DMS79 (cell line): ENCODE data around the gene FOXP1.

Source experiments
- DNase-seq: peaks from one replicate; lab custom pipeline; 2025; lab: John Stamatoyannopoulos, UW

Gene FOXP1

DNA sequence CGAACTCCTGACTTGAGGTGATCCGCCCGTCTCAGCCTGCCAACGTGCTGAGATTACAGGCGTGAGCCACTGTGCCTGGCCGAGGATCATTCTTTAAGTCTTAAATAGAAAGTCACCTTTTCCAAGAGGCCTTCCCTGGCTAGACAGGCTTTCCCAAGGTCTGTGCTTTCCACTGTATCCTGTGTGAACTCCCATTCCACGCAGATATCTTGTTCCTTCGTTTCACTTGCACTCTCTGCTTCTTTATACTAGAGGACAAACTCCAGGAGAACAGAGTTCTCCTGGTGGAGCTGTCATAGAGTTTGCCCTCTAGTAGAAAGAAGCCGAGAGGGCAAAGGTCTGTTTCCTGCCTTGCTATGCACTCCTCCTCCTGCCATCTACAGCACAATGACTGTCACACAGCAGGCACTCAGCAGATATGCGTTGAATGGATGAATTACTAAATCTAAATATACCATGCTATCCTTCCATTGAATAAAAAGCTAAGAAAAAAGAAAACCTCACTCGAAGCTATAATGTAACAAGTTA is 211.2 kb downstream of the FOXP1 start:
- no peak for DNase-seq

DNA sequence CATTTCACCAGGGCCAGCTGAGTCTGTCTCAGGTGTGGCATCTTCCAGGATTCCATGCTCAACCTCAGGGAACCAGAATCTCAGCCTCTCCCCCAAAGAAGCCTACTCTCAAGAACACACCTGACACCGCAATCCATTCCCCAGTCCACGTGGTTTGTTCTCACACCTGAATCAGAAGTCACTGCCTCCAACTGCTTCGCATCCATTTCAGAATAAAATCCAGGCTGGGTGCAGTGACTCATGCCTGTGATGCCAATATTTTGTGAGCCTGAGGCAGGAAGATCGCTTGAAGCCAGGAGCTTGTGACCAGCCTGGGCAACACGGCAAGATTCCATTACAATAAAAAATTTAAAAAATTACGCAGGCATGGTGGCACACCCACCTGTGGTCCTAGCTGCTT is 212.2 kb downstream of the FOXP1 start:
- DNase-seq: no peak

DNA sequence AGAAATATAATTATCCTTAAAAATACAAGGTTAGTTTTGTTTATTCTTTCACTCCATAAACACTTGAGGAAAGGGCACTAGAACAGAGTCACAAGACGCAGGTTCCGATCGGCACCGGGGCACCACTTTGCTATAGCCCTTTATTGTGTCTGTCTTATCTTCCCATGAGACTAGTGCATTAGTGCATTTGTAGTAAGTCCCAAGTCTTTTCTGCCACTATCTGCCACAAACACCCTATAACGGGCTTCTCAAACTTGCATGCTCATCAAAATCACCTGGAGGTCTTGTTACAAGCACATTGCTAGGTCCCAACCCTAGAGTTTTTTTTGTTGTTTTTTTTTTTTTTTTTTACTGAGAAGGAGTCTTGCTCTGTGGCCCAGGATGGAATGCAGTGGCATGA is 213.1 kb downstream of the FOXP1 start:
- DNase-seq: no peak

DNA sequence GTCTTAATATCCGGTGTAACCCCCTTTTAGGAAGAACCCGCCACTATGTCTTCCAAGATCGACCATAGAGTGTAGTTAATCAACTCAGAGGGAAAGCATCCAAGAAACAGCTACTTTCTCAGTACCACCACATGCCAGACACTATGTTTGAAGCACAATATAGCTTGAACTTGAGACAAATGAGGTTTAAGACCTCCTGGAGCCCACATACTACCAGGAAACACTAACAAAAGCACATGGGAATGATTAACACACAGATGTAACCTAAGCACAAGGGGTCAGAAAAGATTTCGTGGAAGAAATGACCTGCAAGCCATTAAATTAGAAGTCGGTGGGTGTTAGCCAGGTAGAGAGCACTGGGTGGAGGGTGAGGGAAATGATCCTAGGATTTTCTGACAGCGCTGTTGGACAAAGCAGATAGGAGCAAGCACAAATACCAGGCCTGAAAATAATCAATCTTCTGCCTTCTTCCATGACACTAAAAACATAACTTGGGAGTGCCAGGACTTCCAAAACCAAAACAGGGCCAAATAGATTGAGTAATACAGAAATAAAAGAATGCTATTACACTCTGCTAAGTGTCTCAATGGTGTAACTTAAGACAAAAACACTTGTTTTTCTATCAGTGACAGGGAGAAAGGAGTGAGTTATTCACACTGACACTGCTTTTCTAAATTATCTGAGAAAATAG is 213.7 kb downstream of the FOXP1 start:
- no peak for DNase-seq

- no peak for DNase-seq
These were observed 216.4 kb downstream of the FOXP1 start for GRCh38 chr3:71366988-71367604.

GRCh38 chr3:71361334-71361890 is 222.1 kb downstream of the FOXP1 start:
- no peak for DNase-seq

DNA sequence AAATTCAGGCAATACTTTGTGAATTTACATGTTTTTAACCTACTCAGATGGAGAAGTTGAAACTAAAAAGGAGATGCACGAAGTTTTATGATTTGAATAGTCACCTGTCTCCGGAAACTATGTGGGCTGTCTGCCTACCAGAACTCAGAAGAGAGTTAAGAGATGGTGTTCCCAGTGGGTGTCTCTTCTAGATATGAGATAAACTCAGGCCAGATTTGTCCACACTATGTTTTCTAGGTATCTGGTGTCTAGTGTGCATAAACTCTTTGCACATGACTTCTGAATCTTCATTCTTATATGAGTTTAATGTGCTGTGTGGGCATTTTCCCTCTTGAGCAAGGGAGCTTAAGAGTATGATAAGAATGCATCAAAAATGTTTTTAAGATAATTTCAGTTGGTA is 222.8 kb downstream of the FOXP1 start:
- DNase-seq: no peak

GRCh38 chr3:71360180-71360579 is 223.3 kb downstream of the FOXP1 start:
- no peak for DNase-seq

GRCh38 chr3:71358243-71358642 is 225.3 kb downstream of the FOXP1 start:
- DNase-seq: no peak

- DNase-seq: no peak
These were observed 227.3 kb downstream of the FOXP1 start for GRCh38 chr3:71356265-71356664.

- no peak for DNase-seq
These were observed 227.7 kb downstream of the FOXP1 start for GRCh38 chr3:71355862-71356261.

- no peak for DNase-seq
These were observed 228.5 kb downstream of the FOXP1 start for GRCh38 chr3:71355037-71355436.

- no peak for DNase-seq
These were observed 232.0 kb downstream of the FOXP1 start for GRCh38 chr3:71351403-71352149.

DNA sequence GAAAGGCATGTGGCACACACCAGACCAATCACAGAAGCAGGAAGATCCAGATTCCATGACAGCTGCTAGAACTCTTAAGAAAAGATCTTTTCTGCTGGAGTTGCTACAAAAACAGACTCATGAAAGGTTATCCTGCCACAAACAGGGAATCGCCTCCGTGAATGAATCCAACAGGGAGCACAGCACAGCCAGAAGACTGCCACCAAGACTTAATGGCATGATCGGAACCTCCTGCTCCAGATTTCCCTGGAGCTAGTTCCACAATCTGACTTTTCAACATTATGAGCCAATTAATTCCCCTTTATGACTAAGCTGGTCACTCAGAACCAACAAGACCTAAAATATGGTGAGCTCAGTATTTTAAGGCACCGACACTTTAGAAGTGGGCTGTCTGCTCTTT is 232.5 kb downstream of the FOXP1 start:
- DNase-seq: no peak

GRCh38 chr3:71348831-71349230 is 234.7 kb downstream of the FOXP1 start:
- no peak for DNase-seq

- no peak for DNase-seq
These were observed 235.4 kb downstream of the FOXP1 start for GRCh38 chr3:71348001-71348632.

DNA sequence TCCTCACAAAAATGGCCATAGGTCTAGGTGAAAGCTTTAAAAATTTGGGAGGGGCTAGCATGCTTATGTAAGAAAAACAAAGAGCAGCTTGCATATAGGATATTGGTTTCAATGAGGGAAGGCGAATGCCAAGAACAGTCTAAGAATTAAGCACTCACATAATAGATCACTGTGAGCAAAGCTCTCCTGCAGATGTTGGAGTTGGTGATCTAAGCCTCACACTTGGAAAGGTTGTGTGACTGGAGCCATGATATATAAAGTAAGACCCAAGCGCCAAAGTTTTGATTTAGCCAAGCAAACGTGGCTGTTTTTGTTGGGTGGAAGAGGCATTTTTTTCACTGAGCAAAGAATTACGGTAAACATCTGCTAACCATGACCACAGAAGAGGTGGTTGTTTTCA is 237.5 kb downstream of the FOXP1 start:
- no peak for DNase-seq

GRCh38 chr3:71345429-71346040 is 238.0 kb downstream of the FOXP1 start:
- DNase-seq: no peak

GRCh38 chr3:71341721-71342120 is 241.8 kb downstream of the FOXP1 start:
- no peak for DNase-seq

- DNase-seq: peak; percentile 61
These were observed 244.5 kb downstream of the FOXP1 start for GRCh38 chr3:71339049-71339448.

DNA sequence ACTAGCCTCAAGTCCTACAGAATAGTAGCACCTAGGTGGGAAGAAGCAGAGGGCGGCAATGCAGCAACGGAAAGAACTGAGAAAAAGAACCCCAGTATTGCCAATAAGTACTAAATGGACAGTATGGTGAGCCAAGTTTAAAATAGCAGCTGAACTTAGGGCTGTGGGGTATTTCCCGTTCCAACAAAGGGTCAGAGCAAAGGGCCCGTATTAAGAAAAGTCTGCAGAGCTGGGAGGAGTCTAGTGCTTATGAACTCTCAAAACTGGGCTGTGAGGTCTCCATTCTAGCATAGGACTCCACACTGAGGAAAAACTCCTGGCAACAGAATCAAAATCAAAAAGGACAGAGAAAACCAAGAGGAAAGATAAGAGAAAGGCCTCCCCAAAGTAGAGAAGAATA is 250.7 kb downstream of the FOXP1 start:
- DNase-seq: no peak

DNA sequence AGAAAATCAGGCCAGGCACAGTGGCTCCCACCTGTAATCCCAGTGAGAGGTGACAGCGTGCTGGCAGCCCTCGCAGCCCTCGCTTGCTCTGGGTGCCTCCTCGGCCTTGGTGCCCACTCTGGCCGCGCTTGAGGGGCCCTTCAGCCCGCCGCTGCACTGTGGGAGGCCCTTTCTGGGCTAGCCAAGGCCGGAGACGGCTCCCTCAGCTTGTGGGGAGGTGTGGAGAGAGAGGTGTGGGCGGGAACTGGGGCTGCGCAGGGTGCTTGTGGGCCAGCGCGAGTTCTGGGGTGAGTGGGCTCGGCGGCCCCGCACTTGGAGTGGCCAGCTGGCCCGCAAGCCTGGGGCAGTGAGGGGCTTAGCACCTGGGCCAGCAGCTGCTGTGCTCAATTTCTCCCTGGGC is 252.6 kb downstream of the FOXP1 start:
- DNase-seq: no peak
